LNCAP (cell line): ENCODE results near the gene MCOLN1.

Experiments
- TF ChIP-seq, protein P1 (sequence below): fragments of 450-650 bp; IDR thresholded peaks from 2 replicates; pipeline ENCODE4 v1.5.1; 2017; ENCODE audit warnings: mild to moderate bottlenecking

The MCOLN1 gene

DNA sequence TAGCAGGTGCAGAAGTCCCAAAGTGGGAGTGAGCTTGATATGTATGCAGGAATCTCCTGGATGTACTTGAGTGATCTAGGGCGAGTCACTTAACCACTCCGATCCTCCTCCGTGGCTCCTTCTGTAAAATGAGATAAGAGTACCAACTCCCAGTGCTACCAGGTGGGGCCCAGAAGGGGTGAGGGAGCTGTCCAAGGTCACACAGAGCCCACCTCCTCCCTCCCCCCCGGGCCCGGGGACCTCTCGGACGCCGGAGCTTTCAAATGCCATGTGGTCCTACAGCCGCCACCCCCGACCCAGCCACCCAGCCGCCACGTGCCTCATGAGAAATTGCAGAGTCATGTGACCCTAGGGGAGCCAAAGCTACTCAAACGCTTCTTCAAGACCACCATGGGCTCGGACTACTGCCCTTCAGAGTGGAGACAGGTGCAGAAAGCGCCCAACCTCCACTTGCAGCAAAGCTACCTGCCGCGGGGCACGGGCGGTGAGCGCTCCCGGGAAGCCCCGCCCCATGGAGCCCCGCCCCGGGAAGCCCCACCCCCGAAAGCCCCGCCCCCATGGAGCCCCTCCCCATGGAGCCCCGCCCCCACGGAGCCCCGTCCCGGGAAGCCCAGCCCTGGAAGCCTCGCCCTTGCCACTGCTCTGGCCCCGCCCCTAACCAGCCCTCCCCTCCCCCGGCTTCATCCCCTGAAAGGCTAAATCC lies 16.6 kb upstream of the MCOLN1 start:
- TF ChIP-seq, protein P1, sequence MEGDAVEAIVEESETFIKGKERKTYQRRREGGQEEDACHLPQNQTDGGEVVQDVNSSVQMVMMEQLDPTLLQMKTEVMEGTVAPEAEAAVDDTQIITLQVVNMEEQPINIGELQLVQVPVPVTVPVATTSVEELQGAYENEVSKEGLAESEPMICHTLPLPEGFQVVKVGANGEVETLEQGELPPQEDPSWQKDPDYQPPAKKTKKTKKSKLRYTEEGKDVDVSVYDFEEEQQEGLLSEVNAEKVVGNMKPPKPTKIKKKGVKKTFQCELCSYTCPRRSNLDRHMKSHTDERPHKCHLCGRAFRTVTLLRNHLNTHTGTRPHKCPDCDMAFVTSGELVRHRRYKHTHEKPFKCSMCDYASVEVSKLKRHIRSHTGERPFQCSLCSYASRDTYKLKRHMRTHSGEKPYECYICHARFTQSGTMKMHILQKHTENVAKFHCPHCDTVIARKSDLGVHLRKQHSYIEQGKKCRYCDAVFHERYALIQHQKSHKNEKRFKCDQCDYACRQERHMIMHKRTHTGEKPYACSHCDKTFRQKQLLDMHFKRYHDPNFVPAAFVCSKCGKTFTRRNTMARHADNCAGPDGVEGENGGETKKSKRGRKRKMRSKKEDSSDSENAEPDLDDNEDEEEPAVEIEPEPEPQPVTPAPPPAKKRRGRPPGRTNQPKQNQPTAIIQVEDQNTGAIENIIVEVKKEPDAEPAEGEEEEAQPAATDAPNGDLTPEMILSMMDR: no peak

DNA sequence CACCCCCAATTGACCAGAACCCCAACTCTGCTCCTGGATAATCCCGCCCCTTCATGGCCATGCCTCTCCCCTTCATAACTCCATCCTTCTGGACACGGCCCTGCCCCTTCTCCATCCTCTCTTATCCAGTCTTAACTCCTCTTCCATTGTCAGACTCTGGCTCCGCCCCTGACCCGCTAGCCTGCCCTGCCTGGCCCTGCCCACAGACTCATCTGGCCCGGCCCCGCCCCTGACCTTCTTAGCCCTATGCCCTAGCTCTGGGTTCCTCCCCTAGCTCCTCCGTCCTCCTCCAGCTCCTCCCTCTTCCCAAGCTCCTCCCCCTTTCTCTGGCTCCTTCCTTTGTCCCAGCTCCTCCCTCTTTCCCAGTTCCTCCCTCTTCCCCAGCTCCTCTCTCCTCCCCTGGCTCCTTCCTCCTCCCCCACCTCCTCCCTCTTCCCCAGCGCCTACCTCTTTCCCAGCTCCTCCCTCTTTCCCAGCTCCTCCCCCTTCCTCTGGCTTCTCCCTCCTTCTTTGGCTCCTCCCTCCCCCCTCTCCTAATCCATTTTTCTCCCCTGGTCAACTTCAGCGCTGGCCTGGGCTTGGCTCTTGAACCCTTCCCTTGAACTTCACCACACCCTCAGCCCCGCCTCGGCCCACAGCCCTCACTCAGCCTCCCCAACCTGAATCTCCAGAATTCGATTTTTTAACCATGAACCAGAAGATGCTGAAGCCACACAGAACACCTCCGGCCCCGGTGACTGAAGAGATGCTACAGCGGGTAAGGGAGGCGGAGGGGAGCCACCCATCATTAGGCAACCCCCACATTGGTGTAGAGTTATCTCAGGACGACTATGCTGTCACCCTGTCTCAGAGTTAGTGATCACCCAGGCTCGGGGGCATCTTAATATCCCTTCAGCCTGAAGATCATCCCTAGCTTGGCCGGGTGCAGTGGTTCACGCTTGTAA lies 15.8 kb upstream of the MCOLN1 start:
- TF ChIP-seq, protein P1: no peak

DNA sequence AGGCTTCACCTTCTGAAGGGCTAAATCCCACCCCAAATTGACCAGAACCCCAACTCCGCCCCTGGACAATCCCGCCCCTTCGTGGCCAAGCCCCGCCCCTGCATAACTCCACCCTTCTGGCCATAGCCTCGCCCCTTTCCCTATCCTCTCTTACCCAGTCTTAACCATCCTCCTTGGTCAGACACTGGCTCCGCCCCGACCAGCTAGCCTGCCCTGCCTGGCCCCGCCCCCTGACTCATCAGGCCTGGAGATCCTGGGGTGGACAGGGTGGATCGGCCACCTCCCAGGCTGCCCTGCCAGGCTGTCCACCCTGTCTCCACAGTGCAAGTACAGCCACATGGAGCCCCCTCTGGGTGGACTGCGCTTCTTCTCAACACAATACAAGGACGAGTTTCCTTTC lies 14.5 kb upstream of the MCOLN1 start:
- TF ChIP-seq, protein P1: no peak

DNA sequence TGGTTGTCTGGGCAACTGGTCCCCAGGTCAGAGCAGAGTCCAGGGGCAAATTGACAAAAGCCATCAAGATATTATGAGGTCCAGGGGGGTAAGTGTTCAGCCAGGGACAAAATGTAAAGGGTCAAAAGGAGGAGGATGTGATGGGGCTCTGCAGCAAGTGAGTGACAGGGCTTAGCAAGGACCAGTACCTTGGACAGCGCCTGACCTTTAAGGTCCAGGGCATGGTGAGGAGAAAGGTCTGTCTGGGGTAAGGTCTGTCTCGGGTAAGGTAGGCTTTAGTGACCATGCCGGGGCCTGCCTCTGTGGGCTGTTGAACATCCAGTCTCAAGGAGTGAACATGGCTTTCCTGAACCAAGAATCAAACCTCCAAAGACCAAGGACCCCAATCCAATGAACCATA lies 12.8 kb upstream of the MCOLN1 start:
- TF ChIP-seq, protein P1: no peak

DNA sequence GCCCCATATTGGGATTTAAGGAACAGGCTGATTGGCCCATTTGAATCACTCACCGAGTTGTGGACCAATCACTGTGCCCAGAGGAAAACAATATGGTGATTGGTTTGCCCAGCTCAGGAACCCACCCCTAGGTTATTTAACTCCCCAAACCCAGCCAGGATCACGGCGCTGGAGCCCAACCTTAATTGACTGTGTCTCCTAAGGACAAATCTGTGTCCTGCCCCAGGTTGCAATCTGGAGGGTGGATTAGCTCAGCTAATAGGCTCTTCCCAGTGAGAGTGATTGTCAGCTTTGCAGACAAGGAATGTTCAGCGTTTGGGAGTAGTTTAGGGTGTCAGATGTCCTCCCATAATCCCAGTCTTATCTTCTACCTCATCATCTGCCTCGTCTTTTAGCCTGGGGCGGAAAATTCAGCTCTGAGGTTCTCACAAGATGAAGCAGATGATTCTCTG lies 10.0 kb upstream of the MCOLN1 start:
- TF ChIP-seq, protein P1: no peak

DNA sequence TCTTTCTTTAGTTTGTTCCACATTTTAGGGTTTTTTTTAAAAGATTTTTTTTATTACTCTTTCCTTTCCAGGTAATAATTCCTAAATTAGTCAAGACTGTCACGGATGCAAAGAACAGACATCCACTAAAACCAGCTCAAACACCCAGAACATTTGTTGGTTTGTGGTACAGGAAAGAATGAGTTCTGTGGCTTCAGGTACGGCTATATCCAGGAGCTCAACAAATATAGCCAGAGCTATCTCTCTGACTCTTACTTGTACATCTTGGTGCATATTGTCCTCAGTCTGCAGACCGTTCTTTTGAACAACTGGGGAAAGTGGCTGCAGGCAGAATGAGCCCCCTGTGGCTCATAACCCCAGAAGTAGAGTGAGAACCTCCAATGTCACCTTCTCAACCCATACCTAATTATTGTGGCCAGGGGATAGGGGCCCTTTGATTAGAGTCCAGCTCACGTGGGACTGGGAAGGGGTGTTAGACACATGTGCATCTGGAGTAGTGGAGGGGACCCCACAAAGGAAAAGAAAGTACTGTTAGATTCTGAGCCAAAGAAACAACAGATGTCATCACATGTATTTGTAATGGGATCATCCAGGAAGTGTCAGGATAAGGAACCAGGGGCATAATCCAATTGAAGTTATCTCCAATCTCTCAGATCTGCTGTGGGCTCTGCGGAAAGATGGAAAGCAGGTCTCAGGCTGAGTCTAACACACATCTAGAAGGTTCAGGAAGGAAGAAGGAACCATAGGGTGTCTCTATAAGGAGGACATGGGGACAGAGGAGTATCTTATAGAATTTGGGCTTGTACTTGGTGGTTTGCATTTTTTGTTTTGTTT lies 8.4 kb upstream of the MCOLN1 start:
- TF ChIP-seq, protein P1: no peak

DNA sequence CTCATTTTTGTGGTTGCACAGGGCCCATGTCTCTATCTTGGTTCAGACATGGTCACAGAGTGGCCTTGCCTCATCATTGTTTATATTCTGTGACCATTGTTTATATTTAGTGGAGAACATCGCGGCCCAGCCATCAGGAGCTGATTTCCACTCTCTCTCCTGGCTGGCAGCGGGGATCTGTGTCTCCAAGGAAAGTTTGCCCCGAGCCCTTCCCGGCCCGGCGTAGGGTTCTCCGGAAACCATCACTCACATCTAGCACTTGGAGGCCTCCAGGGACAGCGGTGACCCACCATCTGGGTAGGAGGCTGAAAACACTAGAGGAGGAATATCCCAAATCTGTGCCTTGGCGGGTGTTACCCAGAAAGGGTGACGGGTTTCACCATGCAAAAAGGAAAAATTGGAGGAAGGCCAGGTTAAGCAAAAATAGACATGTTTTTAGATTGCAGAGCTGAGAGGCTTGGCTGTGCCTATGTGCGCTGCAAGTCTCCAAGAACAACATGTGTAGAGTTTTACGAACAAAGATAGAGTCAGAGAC lies 7.2 kb upstream of the MCOLN1 start:
- TF ChIP-seq, protein P1: no peak
